GM21526 (cell line): ENCODE results near the gene CDH16.
A peak's percentile ranks its signal among the peaks of the same experiment; 100 is the strongest.
"Not testable (repeated sequence)": the region's sequence is repeated elsewhere in the genome, so short reads cannot be mapped to it uniquely, and the experiment has no call there.

Experiments
- ATAC-seq: cut with Tn5 transposase; IDR thresholded peaks from one replicate; pipeline ENCODE4 v1.9.1; 2021; ENCODE audit warnings: moderate library complexity; ENCODE audit not compliant: unreplicated experiment, low FRiP score

Gene CDH16

DNA sequence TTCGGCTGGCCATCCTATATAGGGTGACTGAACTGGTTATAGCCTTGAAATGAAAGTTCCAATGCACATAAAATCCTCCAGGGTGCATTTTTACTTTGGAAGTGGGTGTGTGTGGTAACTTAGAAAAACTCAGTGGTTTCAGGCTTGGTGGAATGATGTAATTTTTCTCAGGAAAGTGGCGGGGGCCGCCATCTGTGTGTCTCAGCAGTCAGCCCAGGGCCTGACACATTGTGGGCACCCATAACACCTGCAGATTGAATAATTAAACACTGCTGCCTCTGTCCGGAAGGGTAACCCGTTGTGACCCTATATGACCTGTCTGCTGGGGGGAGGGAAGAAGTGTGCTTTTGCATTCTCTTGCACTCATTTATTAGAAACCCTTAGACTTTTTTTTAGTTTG, 40.6 kb downstream of the CDH16 start:
- no peak for ATAC-seq

DNA sequence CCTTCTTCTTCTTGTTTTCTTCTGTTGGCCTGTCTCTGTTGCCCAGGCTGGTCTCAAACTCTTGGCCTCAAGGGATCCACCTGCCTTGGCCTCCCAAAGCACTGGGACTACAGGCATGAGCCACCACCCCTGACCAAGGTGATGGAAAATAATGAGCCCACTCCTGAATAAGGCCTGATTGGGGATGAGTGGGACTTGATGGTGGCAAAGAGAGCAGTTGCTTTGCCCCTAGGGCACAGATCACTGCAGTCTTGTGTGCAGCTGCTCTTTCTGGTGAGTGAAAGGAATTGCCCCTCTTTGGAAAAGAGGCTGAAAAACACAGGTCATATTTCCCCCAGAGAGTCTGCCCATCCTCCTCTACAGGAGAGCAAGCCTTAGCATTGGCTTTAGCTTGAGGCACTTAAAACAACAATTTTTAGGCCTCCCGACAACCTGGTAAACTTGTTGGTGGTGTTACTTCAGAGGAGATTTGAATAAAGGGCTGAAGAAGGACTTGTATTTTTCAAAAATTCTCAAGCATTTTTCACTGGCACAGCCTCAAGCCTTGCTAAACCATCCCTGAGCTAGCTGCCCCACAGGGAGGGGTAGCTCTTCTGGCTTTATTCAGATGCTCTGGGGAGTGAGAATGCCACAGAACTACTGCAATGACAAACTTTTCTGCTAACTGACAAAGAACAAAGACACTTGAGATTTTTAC, 44.5 kb downstream of the CDH16 start:
- no peak for ATAC-seq

DNA sequence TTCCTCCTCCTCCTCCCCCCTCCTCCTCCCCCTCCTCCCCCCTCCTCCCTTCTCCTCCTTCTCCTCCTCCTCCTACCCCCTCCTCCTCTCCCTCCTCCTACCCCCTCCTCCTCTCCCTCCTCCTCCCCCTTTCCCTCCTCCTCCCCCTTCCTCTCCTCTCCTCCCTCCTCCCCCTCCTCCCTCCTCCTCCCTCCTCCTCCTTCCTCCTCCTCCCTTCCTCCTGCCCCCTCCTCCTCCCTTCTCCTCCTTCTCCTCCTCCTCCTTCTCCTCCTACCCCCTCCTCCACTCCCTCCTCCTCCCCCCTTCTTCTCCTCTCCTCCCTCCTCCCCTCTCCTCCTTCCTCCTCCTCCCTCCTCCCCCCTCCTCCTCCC, 45.0 kb downstream of the CDH16 start:
- no peak for ATAC-seq

DNA sequence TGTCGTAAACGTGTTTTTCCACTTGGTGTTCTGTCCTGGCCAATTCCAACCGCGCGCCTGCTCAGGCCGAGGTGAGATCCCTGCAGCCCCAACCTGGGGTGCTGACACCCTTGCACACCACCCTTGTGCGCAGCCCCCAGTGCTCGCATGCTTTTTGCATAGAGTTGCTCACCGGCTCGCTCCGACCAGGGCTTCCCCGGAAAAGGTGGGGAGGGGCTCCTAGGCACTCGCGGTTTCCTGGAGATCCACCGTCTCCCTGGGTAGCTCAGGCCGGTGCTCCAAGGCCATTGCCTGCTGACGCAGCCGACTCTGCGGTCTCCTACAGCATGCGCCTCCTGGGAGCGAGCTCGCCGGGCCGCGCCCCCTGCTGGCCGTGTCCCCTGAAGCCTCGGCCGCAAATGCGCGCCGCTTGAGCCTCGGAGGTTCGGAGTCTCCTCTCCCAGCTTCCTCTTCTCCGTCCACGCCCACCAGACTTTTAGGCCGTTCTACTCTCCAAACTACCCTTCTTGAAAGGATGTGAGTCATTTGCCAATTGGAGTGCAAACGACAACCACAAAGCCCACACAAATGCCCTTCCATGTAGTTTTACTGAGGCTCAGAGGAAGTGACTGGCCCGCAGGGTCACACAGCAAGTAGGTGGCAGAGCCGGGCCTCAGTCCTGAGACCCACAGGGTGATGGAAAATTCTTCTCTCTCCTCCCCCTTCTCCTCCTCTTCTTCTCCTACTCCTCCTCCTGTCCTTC, 45.6 kb downstream of the CDH16 start:
- peak; percentile 77 for ATAC-seq

DNA sequence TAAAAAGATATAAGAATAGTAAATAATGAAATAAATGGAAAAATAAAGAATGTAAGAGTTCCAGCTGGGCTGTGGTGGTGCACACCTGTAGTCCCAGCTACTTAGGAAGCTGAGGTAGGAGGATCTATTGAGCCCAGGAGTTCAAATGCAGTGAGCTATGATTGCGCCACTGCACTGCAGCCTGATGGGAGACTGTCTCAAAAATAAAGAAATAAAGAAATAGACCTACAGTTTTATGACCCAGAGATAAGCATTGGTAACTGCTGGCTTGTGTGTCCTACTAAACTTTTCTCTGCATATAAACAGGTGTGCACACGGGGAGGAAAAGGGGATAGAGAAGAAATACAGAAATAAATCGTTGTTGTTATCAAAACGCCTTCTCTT, 46.1 kb downstream of the CDH16 start:
- ATAC-seq = no peak

DNA sequence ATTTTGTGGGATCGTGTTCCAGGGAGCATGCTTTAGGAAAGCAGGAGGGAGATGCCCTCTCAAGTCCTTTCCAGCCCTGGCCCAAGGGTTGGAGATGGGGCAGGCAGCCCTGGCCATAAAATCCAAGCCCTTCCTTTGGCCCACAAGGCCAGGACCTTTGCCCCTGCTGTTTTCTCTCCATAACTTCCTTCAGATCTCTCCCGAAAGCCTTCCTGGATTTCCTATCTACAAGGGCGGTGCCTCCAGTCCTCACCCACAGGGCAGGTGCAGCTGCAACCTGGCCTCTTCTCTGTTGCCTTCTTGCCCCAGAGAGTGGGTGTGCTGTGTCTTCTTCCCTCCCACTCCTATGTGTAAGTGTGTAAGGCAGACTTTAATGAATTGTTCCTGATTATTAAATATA, 46.8 kb downstream of the CDH16 start:
- ATAC-seq = no peak

DNA sequence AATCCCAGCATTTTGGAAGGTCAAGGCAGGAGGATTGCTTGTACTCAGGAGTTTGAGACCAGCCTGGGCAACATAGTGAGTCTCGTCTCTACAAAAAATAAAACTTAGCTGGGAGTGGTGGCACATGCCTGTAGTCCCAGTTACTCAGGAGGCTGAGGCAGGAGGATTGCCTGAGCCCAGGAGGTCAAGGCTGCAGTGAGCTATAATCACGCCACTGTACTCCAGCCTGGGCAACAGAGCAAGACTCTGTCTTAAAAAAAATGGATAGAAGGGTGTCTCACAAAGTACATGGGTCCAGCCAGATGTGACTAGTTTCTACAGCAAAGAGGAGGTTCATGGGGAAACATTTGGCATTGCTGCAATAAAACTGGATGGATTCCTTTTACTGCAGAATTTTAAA, 47.3 kb downstream of the CDH16 start:
- ATAC-seq = not testable (repeated sequence)

DNA sequence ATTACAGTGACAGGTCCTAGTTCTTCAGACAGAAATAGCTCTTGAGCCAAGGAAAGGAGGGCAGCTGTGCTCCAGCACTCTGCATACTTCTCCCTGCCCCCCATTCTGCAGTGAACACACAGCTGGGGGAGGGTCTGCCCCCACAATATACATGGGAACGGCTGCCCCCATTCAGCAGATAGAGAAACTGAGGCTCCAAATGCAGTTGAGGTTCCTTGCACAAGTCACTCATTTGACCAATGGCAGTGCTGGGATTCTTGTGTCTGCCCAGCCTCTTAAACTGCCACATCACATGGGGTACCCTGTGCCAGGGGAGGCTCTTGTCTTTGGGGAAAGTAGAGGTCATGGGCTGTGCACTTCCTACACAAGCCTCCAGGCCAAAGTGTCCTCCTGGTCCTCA, 49.3 kb downstream of the CDH16 start:
- ATAC-seq = no peak

DNA sequence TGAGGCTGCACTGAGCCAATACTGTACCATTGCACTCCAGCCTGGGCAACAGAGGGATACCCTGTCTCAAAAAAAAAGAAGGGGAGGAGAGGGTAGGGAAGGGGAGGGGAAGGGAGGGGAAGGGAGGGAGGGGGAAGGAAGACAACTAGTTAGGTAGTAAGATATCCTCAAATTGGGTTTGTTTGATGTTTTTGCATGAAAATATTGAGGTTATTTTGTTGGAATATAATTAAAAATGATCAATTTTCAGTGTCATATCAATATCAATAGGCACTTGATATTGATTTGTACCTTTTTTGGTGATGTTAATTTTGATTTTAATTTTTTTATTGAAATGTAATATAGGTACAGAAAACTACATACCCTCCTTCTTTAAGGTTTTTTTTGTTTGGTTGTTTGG, 55.0 kb downstream of the CDH16 start:
- no peak for ATAC-seq

DNA sequence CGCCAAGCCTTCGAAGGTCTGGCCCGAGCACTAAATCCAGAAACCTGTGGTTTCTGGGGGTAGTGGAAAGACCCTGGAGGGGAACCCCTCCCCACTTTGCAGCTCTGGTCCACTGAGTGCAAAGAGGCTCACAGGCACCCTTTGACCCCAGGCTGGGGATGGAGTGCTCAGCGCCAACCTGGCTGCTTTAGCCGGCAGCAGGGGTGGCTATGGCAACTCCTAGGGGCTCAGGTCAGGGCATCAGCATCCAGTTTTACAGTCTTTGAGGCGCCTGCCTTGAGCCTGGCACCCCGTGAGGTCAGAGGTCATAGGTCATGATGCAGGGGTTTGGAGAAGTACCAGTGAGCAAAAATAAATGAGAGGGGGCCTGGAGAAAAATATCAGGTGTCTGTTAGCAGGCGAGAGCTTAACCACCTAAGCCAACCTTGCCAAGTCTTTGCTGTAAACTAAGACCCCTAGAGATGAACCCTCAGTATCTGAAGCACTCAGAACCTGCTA, 56.6 kb downstream of the CDH16 start:
- no peak for ATAC-seq

DNA sequence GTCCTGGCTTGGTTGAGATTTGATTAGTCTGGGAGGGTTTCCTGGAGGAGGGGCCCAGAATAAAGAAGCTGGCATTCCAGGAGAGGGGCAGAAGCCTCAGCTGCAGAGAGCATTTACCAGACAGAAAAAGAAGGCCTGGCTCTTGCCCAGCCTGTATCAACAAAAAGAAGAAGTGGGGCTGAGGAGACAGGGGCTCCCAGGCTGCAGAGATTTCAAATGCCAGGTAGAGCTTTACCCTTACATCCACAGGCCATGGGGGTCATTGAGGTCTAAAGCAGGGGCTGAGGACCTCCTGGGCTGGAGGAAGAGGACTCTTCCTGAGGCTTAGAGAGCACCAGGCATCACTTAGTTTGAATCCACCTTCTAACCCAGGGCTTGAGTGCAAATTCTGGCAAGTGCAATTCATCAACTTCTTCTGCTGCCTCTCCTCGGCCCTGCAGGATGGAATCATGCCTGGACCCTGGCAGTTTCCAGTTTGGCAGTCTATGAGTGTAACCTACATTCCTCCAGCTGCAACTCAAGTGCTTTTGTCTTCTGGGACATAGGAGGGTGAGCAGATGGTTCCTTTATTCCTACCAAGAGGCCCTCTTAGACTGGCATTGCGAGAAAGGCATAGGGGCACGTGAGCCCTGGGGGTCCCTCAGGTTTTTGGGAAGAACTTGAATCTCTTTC, 59.2 kb downstream of the CDH16 start:
- no peak for ATAC-seq

DNA sequence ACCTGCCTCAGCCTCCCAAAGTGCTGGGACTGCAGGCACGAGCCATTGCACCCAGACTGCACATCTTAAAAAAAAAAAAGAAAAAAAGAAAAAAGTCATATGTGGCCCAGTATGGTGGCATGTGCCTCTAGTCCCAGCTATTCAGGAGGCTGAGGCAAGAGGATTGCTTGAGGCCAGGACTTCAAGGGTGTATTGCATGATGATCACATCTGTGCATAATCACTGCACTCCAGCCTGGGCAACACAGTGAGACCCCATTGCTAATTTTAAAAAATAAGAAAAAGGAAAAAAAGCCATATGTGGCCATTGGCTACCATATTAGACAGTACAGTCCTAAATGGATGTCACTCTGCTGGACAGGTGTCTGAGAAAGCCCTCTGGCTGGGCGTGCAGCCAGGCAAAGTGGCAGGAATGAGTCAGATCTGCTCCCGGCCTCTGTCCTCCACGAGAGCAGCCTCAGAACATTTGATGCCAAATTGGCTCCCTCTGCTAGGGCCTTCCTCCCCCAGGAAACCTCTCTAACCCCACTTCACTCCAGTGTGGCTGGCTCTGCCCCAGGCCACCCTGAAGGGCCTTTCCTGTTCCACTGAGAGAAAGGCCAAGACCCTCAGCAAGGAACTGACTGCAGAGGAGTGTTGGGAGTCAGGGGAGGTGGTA, 59.8 kb downstream of the CDH16 start:
- ATAC-seq = no peak
